Muscle of arm (tissue), 12 donors: ENCODE measurements around the gene GPR107. TPM values are rescaled to one million over a fixed set of nuclear protein-coding genes. Genes with fewer than 3 reads are reported as not detected.

Source experiments
- DNase-seq: peaks from one replicate; pipeline ENCODE4 v3.0.0-alpha.2; 2013
- polyA plus RNA-seq, 12 donors: library from polyadenylated mRNA; unstranded; fragments of 120-200 nt; gene quantifications; one replicate each; pipeline ENCODE4 v1.2.1, GENCODE V29; 2013; ENCODE audit not compliant: insufficient read length in 12 of 12

The GPR107 gene
- polyA plus RNA-seq, 12 donors = 32.6 to 40.6 (median 37.8) TPM; not detected in 1

DNA sequence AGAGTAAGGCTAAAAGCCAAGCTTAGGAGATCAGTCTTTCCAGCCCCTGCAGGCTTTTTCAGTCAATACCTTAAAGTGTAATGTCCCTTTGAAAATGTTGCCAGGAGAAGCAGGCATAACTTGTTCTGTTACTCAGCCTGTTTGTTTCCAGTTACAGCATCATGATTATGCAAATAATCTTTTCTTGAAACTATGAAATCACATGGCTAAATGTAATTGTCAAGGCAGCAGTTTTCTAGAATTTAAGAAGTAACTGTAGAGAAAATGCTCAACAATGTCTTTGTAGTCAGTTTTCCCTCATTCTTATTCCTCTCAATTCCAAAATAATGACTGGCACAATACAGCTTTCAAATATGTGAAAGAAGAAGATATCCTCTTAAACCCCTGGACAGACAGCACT is 1.9 kb upstream of the GPR107 start:
- no peak for DNase-seq

DNA sequence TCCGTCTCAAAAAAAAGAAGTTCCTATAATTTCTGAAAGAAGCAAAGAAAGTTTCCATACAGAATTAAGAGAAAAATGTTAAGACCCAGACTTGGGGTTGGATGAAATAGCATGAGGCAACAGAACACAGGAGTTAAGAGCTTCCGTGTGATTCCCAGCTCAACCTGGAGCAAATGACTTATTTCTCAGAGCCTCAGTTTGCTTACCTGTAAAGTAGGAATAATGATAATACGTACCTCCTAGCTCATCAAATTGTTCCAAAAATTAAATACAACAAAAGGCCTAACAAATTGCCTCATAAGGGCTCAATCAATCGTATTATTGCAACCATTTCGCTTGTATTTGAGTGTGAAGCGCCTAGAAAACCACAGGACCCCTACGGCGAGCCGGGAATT is 600 bp upstream of the GPR107 start:
- DNase-seq = no peak

- DNase-seq = no peak
Measured at GRCh38 chr9:130054325-130054786, 650 bp downstream of the GPR107 start.

GRCh38 chr9:130054820-130055219 is 1.1 kb downstream of the GPR107 start:
- no peak for DNase-seq

GRCh38 chr9:130058154-130058553 is 4.4 kb downstream of the GPR107 start:
- DNase-seq = no peak

GRCh38 chr9:130058887-130059286 is 5.2 kb downstream of the GPR107 start:
- no peak for DNase-seq

DNA sequence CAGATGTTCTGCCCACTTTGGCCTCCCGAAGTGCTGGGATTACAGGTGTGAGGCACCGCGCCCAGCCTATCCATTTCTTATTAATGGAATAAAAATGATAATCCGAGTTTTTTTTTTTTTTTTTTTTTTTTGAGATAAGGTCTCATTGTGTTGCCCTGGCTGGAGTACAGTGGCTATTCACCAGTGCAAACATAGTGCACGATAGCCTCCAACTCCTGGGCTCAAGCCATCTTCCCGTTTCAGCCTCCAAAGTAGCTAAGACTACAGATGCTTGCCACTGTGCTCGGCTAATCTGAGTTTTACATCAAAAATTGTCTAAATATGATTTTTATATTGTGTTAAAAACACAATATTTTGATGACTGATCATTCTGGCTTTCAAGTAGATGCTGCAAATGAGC is 6.6 kb downstream of the GPR107 start:
- DNase-seq = no peak

- DNase-seq = no peak
Measured at GRCh38 chr9:130062750-130063149, 9.0 kb downstream of the GPR107 start.

GRCh38 chr9:130064621-130065020 is 10.9 kb downstream of the GPR107 start:
- DNase-seq = no peak

DNA sequence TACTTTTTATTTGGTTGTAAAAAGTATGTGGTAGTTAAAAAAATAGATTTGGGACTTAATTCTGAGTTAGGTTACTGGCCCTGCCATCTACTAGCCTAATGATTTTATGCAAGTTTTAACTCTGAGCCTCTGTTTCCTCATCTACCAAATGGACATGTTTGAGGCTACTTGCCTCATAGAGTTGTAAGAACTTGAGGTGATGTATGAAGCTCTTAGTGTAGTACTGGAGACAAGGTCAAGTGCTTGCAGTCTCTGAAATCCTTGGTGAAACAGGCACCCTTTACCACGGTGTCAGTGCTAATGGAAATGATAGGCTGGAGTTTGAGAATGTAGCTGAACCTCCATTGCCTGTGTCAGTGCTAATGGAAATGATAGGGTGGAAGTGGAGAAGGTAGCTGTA is 15.3 kb downstream of the GPR107 start:
- no peak for DNase-seq

DNA sequence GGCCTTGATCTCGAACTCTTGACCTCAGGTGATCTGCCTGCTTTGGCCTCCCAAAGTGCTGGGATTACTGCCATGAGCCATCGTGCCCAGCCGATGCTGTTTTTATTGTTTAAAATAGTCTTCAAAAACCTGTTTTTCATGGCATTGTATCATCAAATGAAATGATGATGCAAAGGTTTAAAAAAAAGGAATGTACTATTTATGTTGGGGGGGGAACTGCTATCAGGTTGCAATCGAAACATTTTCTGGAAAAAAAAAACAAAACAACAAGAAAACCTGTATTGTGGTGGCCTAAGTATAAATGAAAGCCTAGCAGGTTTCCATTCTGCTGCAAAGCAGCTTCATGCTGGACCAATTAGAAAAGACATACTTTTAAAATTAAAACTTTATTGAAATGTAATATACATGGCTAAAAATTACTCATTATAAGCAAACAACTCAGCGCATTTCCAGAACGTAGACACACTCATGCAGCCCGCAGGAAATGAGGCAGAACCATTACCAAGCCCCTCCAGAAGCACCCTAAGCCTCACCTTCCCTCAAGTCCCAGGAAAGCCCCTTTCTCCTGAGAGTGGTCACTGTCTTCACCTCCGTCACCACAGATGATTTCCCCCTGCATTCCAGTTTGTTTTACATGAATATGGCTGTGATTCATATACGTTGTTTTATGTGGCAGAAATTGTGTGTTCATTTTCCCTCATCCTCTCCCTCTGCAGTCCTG is 19.0 kb downstream of the GPR107 start:
- no peak for DNase-seq

DNA sequence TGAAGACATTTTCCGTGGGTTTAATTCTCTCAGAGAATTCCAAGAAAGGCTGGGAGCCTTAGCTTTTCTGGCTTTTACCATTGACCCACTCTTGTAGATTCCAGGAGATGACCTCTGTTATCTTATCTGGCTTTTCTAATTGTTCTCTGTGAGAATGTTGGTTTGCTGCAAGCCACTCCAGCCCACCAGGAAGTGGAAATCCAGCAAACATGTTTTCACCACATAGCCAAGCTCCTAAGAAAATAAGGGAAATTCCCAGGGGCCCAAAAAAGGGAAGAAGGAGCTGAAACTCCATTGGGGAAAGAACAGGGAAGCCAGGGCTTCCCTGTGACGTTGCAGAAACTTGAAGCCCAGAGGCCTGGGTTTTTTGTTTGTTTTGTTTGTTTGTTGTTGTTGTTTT is 19.7 kb downstream of the GPR107 start:
- no peak for DNase-seq

DNA sequence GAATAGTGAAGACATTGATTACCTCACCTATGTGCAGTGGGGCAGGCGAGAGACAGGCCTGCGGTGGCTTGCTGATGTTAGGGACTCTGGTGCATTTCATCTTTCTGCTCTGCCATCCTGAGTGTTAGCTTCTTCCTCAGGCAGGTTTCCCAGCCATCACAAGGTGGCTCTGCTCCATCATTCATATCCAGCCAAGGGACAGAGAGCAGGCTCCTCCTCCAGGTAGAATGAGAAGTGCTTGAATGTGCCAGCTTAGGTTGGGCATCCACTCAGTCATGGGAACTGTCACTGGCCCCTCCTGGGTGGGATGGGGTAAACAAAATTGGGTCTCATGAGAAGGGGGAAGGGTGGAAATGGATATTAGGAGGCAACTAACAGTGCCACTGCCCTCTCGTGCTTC is 24.8 kb downstream of the GPR107 start:
- DNase-seq = no peak

- DNase-seq = no peak
Measured at GRCh38 chr9:130084337-130084736, 30.6 kb downstream of the GPR107 start.

- DNase-seq = no peak
Measured at GRCh38 chr9:130088051-130088450, 34.3 kb downstream of the GPR107 start.

DNA sequence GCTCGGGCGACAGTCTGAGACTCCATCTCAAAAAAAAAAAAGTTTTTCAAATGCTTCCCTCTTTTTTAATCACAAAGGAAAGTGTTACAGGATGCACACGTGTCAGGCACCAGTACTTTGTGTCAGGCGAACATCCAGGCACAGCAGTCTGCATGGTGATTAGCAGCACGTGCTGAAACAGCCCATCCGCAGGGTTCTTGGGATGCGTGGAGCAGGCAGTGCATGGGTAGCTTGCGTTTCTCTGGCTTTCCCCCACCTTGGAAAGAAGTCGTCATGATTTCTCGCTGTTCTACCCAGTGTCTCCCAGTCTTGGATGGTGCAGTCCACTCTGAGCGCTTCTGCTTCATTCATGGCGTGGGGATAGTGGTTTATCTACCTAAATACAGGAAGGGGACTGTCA is 35.4 kb downstream of the GPR107 start:
- DNase-seq = no peak

DNA sequence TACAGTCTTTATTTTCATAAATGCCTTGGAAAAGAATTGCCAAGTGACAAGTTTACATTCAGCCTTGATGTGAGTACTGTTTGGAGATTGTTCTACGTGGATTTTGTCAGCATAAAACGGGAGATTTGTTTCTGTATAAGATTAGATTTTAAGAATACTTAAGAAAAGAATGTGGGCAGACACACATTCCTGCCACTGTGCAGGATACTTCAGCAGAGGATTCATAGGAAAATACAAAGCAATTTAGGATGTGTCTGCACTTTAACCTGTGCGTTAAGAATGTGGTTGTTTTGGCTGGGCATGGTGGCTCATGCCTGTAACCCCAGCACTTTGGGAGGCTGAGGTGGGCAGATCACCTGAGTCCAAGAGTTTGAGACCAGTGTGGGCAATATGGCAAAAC is 37.2 kb downstream of the GPR107 start:
- DNase-seq = no peak

DNA sequence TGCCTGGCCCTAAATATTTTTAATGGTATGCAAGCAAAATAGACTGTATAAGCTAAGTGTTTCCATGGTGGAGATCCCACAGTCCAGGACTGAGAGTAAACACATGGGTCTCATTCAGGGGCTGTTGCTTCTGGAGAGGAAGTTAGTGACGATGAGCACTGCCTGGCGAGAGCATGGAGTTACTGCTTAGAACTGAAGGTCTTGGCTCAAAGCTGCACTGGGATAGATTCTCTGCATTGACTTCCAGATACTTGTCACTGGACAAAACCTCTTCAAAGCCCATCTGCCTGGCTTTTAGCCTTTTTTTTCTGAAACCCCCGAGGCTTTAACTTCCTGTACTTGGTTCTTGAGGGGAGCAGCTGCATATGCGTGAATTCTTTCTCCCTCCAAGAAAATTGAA is 39.2 kb downstream of the GPR107 start:
- DNase-seq = peak; percentile 85

GRCh38 chr9:130095872-130096271 is 42.2 kb downstream of the GPR107 start:
- no peak for DNase-seq

GRCh38 chr9:130100681-130101080 is 47.0 kb downstream of the GPR107 start:
- DNase-seq = no peak

DNA sequence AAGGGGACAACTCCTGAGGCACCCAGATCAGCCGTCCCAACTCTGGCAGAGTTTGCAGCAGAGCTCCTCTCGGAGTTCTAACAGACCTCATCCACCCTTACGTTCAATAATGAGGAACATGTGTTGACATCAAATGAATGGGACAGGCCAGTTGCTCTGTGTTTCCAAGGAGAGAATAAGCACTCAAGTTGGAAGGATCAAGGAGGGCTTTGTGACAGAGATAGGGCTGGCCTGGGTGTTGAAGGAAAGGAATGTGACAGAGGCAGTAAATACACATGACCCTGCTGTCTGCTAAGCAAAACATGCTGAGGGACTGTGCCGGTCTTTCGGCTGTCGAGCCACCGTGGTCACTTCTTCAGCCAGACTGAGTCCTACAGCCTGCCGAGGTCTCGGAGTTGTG is 48.2 kb downstream of the GPR107 start:
- no peak for DNase-seq

DNA sequence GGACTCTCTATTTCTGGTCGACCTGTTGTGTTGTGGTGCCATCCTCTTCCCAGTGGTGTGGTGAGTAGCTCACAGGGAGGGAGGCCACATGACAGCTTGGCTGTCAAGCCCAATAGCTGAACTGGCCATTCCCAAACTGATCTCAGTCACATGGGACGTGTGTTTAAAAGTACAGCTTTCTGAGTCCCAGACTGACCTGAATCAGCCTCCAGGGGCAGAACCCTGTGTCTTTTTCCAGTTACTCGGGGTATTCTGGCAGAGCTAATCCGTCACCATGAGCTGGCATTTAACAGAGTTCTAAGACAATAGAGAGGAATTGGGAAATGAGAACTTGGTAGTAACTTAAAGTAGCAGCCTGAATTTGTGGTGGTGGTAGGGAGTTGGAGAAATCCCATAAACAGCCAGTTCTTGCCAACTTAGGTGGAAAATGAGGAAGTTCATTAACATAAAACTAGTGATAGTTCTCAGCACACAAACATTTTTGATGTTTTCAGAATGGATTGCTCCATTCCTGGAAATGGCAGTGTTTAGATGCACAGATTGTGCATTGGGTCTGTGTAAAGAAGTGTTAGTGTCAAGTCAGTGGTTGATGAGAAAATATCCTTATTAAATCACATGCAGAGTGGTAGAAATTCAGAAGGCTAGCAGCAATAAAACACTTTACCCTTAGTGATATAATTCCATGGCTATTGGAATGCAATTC is 50.9 kb downstream of the GPR107 start:
- no peak for DNase-seq

DNA sequence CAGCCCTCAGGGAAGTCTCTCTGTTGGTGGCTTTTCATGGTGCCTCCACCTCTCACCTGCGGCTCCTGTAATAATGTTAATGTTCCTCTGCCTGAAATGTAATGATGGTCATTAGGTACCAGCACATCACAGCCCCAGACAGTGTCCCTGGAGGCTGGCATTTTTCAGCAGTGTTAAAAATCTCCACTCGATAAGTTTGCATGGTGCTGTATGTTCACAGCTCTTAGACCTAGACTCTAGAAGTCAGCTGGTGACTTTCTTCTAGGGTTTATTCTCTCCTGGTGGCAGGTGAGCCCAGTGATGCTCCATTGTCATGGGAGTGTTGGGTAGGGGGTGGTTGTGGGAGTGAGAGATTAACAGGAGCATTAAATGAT is 53.1 kb downstream of the GPR107 start:
- DNase-seq = no peak
